Measurements from ENCODE around the gene LRRC34.

- no peak for TF ChIP-seq CSRNP3 (CRISPR knock-in tag; IDR thresholded peaks at IDR 0.05)
- no peak for TF ChIP-seq RARB (CRISPR knock-in tag; IDR thresholded peaks at IDR 0.05)
- no peak for TF ChIP-seq BACH2 (CRISPR knock-in tag; IDR thresholded peaks at IDR 0.05; ENCODE audit: borderline replicate concordance)
- TF ChIP-seq TCF4 (CRISPR knock-in tag; IDR thresholded peaks at IDR 0.05; ENCODE audit: borderline replicate concordance), result no peak
- no peak for TF ChIP-seq ZFP3 (CRISPR knock-in tag; IDR thresholded peaks at IDR 0.05)
- TF ChIP-seq PATZ1 (CRISPR knock-in tag; IDR thresholded peaks at IDR 0.05; ENCODE audit: borderline replicate concordance), result no peak
- no peak for TF ChIP-seq OSR1 (CRISPR knock-in tag; IDR thresholded peaks at IDR 0.05)
Observed at GRCh38 chr3:169822540-169822939, 9.8 kb upstream of the LRRC34 start.

Data from SK-N-SH treated with all-trans-retinoic acid at 6 μM for 48 hours (cell line).